ENCODE results near the gene DBH. TPM values are rescaled to one million over a fixed set of nuclear protein-coding genes. Genes with fewer than 3 reads are reported as not detected.
A peak's percentile ranks its signal among the peaks of the same experiment; 100 is the strongest.

The DBH gene
- polyA plus RNA-seq (2013, experiment 1 of 2) = not detected
- not detected for polyA plus RNA-seq (2013, experiment 2 of 2)

DNA sequence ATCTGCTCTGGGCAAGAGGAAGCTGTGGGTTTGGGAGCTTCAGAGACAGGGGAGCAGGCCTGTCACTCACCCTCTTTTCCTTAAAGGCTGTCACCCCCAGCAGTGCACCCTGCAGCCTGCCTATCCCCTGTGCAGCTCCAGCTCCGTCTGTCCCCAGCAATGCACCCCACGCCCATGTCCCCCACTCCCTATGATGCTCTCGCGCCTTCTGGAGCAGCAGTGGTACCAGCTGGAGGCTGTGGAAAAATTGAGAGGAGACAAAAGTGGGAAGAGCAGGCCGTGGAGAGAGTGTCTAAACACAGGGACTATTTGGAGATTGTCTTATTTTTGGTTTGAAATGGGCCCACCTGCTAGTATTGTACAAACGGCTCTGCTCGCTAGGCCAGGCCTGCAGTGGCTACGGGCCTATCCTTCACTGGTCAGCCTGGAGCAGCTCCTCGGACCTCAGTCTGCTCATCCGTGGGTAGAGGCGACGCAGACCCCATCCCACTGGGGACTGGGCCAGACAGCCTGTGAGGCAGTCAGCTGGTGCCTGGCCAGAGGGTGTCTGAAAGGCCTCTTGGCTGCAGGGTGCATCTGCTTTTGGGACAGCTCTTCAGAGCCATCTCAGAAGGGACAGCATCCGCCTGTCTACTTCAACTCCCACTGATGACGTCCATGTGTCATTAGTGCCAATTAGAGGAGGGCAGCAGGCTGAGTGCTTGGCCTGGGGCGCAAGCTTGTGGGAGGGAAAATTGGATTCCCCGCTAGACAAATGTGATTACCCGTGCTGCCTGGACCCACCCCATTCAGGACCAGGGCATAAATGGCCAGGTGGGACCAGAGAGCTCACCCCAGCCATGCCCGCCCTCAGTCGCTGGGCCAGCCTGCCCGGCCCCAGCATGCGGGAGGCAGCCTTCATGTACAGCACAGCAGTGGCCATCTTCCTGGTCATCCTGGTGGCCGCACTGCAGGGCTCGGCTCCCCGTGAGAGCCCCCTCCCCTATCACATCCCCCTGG, at the start of gene DBH:
Gene DBH, plus strand, starts transcription at position 831 of the 999 bp plus-strand sequence. Its CDS starts 9 bp downstream, at position 840.
- Histone ChIP-seq H2BK15ac (ENCODE audit: low read length) (peak within 1 kb of the TSS; percentile 91), H3K9me3 (replicated peaks in 1 of 2; ENCODE audit: control insufficient read depth in 2 of 2, insufficient read depth in 1 of 2, low read depth in 1 of 2, low read length in 2 of 2) (no peaks in the 10 kb centered on the region), H3K9ac (ENCODE audit: low read depth, low read length, poor library complexity) (no peak within 1 kb of the TSS), H2AFZ (ENCODE audit: low read length) (no peak within 1 kb of the TSS), H3K27me3 (ENCODE audit: control insufficient read depth in 3 of 3, insufficient read depth in 3 of 3, low read depth in 1 of 3, low read length in 3 of 3) (peaks cover 0 to 17% (median 0%) of the 10 kb centered on the region in 3 experiments), H3K27ac (replicated peaks; ENCODE audit: low read length) (no peak within 1 kb of the TSS), H2BK5ac (ENCODE audit: low read length) (no peak within 1 kb of the TSS), H3K23ac (ENCODE audit: low read depth, low read length, poor library complexity) (peak within 1 kb of the TSS; percentile 68), H4K8ac (ENCODE audit: low read depth, low read length) (no peak within 1 kb of the TSS), H3K4ac (ENCODE audit: low read length) (no peak within 1 kb of the TSS), H2BK12ac (ENCODE audit: low read length) (no peak within 1 kb of the TSS), H3K4me1 (ENCODE audit: control insufficient read depth in 2 of 2, insufficient read depth in 1 of 2, low read depth in 1 of 2, low read length in 2 of 2) (peaks cover 33 to 37% of the 10 kb centered on the region in 2 donors), H3K4me3 (ENCODE audit: low read length in 2 of 2) (no peak within 1 kb of the TSS), H3K36me3 (replicated peaks in 1 of 2; ENCODE audit: control insufficient read depth in 2 of 2, insufficient read depth in 2 of 2, low read length in 2 of 2) (no peaks in the 10 kb centered on the region), H2AK5ac (ENCODE audit: low read depth, low read length) (peak within 1 kb of the TSS; percentile 76), H4K91ac (ENCODE audit: low read depth, low read length, poor library complexity) (peak within 1 kb of the TSS; percentile 79), H3K14ac (ENCODE audit: low read length) (peak within 1 kb of the TSS; percentile 92), H3K79me1 (ENCODE audit: low read depth, low read length) (no peaks in the 10 kb centered on the region), H3K18ac (ENCODE audit: low read length) (peak within 1 kb of the TSS; percentile 80), H3K4me2 (ENCODE audit: insufficient read depth, low read length, poor library complexity, severe bottlenecking) (no peak within 1 kb of the TSS), H2BK120ac (ENCODE audit: low read depth, low read length) (no peak within 1 kb of the TSS)
- DNase-seq (ENCODE audit: low spot score) = no peak
- WGBS, 2 donors (ENCODE audit: extremely low coverage in 2 of 2, insufficient read length in 2 of 2, insufficient replicate concordance in 1 of 2) = no CpG with 5 or more reads among the region's 24 CpGs

DNA sequence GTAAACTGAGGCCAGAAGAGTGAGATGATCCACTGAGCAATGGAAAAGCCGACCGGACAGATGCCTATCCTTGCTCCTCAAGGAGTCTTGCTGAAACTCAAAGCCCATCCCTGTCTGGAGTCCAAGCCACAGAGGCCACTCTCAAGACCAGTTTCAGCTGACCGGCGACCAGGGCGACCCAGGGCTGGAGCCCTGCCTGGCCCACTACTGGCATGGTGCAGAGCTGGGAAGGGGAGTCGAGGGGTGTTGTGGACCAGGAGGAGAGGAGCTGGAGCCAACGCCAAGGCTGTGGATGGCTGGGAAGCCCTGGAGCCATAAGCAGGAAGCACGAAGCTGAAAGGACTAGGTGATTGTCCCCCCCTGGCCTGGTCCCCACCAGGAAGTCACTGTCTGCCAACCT, 49.1 kb upstream of the DBH start:
- no CpG with 5 or more reads among the region's 8 CpGs for WGBS, 2 donors (ENCODE audit: extremely low coverage in 2 of 2, insufficient read length in 2 of 2, insufficient replicate concordance in 1 of 2)
- H4K91ac ChIP-seq (ENCODE audit: low read depth, low read length, poor library complexity) = no peak overlapping the region
- H3K4me3 ChIP-seq (ENCODE audit: low read length in 2 of 2) = no peak overlapping the region
- H2AFZ ChIP-seq (ENCODE audit: low read length) = no peak overlapping the region
- H2BK120ac ChIP-seq (ENCODE audit: low read depth, low read length) = no peak overlapping the region
- no peaks in the 10 kb centered on the region for H3K36me3 ChIP-seq (replicated peaks in 1 of 2; ENCODE audit: control insufficient read depth in 2 of 2, insufficient read depth in 2 of 2, low read length in 2 of 2)
- peak overlapping the region; percentile 63 for H2BK12ac ChIP-seq (ENCODE audit: low read length)
- peaks cover 0 to 7% of the 10 kb centered on the region in 2 donors for H3K9me3 ChIP-seq (replicated peaks in 1 of 2; ENCODE audit: control insufficient read depth in 2 of 2, insufficient read depth in 1 of 2, low read depth in 1 of 2, low read length in 2 of 2)
- no peak for DNase-seq (ENCODE audit: low spot score)
- H3K18ac ChIP-seq (ENCODE audit: low read length) = peak overlapping the region; percentile 35
- no peak overlapping the region for H3K9ac ChIP-seq (ENCODE audit: low read depth, low read length, poor library complexity)
- peak overlapping the region; percentile 4 for H4K8ac ChIP-seq (ENCODE audit: low read depth, low read length)
- H3K4me2 ChIP-seq (ENCODE audit: insufficient read depth, low read length, poor library complexity, severe bottlenecking) = no peak overlapping the region
- H2AK5ac ChIP-seq (ENCODE audit: low read depth, low read length) = peak overlapping the region; percentile 72
- H3K4ac ChIP-seq (ENCODE audit: low read length) = no peak overlapping the region
- peaks cover 9 to 10% of the 10 kb centered on the region in 2 donors for H3K4me1 ChIP-seq (ENCODE audit: control insufficient read depth in 2 of 2, insufficient read depth in 1 of 2, low read depth in 1 of 2, low read length in 2 of 2)
- peaks cover 0 to 42% (median 0%) of the 10 kb centered on the region in 3 experiments for H3K27me3 ChIP-seq (ENCODE audit: control insufficient read depth in 3 of 3, insufficient read depth in 3 of 3, low read depth in 1 of 3, low read length in 3 of 3)
- H3K27ac ChIP-seq (replicated peaks; ENCODE audit: low read length) = no peak overlapping the region
- H2BK15ac ChIP-seq (ENCODE audit: low read length) = peak overlapping the region; percentile 92
- peaks cover 2% of the 10 kb centered on the region for H3K79me1 ChIP-seq (ENCODE audit: low read depth, low read length)
- peak overlapping the region; percentile 82 for H2BK5ac ChIP-seq (ENCODE audit: low read length)
- H3K14ac ChIP-seq (ENCODE audit: low read length) = no peak overlapping the region
- no peak overlapping the region for H3K23ac ChIP-seq (ENCODE audit: low read depth, low read length, poor library complexity)

DNA sequence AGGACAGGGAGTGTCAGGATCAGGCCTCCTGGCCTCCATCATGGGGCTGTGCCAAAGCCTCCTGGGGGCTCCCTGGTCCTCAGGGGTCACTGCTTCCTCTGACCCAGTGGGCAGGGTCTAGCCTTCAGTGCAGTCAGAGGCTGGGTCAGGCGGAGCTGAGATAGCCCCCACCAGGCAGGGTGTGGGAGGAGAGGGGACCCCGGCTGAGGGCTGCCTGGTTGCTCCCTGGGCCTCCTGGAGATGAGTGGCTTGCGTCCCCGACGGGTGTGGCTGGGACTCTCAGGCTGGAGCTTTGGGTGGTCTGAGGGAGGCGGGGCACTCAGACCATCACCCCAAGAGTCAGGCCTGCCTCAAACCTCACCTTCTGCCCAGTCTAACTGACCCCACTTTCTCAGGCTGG, 48.7 kb upstream of the DBH start:
- no peak overlapping the region for H2BK12ac ChIP-seq (ENCODE audit: low read length)
- H3K9me3 ChIP-seq (replicated peaks in 1 of 2; ENCODE audit: control insufficient read depth in 2 of 2, insufficient read depth in 1 of 2, low read depth in 1 of 2, low read length in 2 of 2) = peaks cover 0 to 7% of the 10 kb centered on the region in 2 donors
- peak overlapping the region; percentile 92 for H2BK15ac ChIP-seq (ENCODE audit: low read length)
- H3K14ac ChIP-seq (ENCODE audit: low read length) = no peak overlapping the region
- no peak overlapping the region for H3K4me2 ChIP-seq (ENCODE audit: insufficient read depth, low read length, poor library complexity, severe bottlenecking)
- peak overlapping the region; percentile 72 for H2AK5ac ChIP-seq (ENCODE audit: low read depth, low read length)
- H3K4me3 ChIP-seq (ENCODE audit: low read length in 2 of 2) = no peak overlapping the region
- peak overlapping the region; percentile 35 for H3K18ac ChIP-seq (ENCODE audit: low read length)
- H2BK120ac ChIP-seq (ENCODE audit: low read depth, low read length) = no peak overlapping the region
- peaks cover 2% of the 10 kb centered on the region for H3K79me1 ChIP-seq (ENCODE audit: low read depth, low read length)
- H3K4me1 ChIP-seq (ENCODE audit: control insufficient read depth in 2 of 2, insufficient read depth in 1 of 2, low read depth in 1 of 2, low read length in 2 of 2) = peaks cover 8 to 10% of the 10 kb centered on the region in 2 donors
- H4K8ac ChIP-seq (ENCODE audit: low read depth, low read length) = peak overlapping the region; percentile 4
- no peak for DNase-seq (ENCODE audit: low spot score)
- no CpG with 5 or more reads among the region's 6 CpGs for WGBS, 2 donors (ENCODE audit: extremely low coverage in 2 of 2, insufficient read length in 2 of 2, insufficient replicate concordance in 1 of 2)
- H3K23ac ChIP-seq (ENCODE audit: low read depth, low read length, poor library complexity) = peak overlapping the region; percentile 13
- H3K9ac ChIP-seq (ENCODE audit: low read depth, low read length, poor library complexity) = no peak overlapping the region
- H3K4ac ChIP-seq (ENCODE audit: low read length) = no peak overlapping the region
- no peak overlapping the region for H2AFZ ChIP-seq (ENCODE audit: low read length)
- peaks cover 0 to 42% (median 0%) of the 10 kb centered on the region in 3 experiments for H3K27me3 ChIP-seq (ENCODE audit: control insufficient read depth in 3 of 3, insufficient read depth in 3 of 3, low read depth in 1 of 3, low read length in 3 of 3)
- H3K27ac ChIP-seq (replicated peaks; ENCODE audit: low read length) = no peak overlapping the region
- H4K91ac ChIP-seq (ENCODE audit: low read depth, low read length, poor library complexity) = no peak overlapping the region
- H3K36me3 ChIP-seq (replicated peaks in 1 of 2; ENCODE audit: control insufficient read depth in 2 of 2, insufficient read depth in 2 of 2, low read length in 2 of 2) = no peaks in the 10 kb centered on the region
- peak overlapping the region; percentile 82 for H2BK5ac ChIP-seq (ENCODE audit: low read length)

Data from neuronal stem cell (in vitro differentiated cells).